ENCODE data around the gene MAPK11. TPM values are rescaled to one million over a fixed set of nuclear protein-coding genes. Genes with fewer than 3 reads are reported as not detected.
A peak's percentile ranks its signal among the peaks of the same experiment; 100 is the strongest.

The MAPK11 gene
- polyA plus RNA-seq, 3 donors from 2014 or later = 0.12 to 0.22 TPM; not detected in 1

DNA sequence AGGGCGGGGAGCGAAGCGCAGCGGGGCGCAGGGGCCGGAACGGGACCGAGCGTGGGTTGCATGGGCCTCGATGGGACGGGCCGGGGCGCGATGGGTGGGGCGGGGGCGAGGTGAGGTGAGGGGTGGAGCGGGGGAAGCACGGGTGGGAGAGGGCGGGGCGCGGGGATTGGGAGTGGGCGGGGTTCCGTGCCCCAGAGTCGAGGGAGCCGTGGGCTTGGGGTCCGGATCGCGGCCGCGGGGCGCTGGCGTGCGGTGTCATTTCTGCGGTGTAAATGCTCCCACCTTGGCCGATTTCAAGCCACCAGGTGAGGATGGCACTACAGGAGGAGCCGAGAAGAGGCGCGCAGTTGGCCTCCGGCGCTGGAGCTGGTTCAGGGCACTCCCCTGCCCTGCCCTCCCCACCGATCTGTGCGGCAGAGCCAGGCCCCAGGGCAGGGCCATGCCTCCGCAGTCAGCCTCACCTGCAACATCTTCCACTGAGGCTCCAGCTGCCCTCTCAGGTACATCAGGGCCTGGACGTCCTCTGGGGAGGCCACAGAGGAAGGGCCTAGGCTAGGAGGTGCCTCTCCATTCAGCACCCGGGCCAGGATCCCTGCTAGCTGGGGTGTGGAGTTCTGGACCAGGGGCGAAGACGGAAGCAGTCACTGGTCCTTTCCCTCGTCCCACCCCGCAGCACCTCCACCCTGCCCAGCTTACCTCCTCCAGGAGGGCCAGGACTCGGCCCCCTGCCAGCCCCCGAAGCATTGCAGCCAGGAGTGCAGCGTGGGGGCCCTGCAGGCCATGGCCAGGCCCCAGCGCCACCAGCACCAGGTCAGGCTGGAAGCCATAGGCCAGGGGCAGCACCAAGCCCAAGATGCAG lies 24.7 kb downstream of the MAPK11 start:
- Mint-ChIP-seq H3K36me3 (peaks cover 0 to 3% (median 3%) of the 10 kb centered on the region in 3 donors), H3K9me3 (no peaks in the 10 kb centered on the region), H3K4me3 (peak overlapping the region; percentile 94 to 100 (median 97)), H3K27ac (peak overlapping the region; percentile 95 to 99 (median 98)), H3K27me3 (ENCODE audit: low read depth in 3 of 3) (peaks cover 5 to 9% (median 9%) of the 10 kb centered on the region in 3 donors), H3K4me1 (peaks cover 38 to 59% of the 10 kb centered on the region in 2 donors)
- DNase-seq = no peak

DNA sequence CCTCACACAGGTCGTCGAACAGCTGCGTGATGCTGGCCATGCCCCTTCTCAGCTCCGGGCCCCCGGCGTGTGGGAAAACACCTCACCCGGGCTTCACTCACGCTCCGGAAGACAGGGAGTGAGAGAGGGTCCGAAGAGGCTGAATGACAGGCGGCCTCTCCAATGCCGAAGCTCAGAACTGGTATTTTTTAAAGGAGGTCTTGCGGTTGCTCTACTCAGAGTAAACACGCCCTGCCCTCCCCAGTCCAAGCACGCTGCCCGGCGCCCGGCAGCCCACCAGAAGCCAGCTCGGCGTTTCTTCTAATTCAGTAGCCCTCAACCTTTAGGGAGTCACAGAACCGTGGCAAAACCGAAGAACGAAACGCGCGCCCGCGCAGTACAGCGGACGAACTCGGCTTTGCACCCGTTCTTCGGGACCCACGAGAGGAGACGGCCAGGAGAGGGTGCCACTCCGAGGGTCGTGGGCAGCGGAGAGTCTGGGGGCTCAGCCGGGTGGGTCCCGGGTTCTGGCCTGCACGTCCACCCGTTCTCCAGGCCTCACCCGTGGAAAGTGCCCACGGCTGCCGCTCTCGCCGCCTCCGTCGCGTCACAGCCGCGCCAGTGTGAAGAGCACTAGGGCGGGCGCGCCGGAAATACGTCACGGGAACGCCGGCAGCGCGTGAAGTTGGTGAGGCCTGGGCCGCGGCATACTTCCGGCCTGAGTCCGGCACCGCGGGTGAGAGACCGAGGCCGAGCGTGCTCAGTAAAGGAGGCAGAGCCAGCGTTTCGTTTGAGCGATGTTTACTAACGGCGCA lies 25.6 kb downstream of the MAPK11 start, which contains the start of gene TUBGCP6:
TUBGCP6 (minus strand) TSS at position 604 of the 794 bp plus-strand sequence; CDS start at position 40, 564 bp downstream.
- Mint-ChIP-seq H3K4me1 (peaks cover 38 to 51% of the 10 kb centered on the region in 2 donors), H3K27me3 (ENCODE audit: low read depth in 3 of 3) (peaks cover 5 to 9% (median 9%) of the 10 kb centered on the region in 3 donors)

DNA sequence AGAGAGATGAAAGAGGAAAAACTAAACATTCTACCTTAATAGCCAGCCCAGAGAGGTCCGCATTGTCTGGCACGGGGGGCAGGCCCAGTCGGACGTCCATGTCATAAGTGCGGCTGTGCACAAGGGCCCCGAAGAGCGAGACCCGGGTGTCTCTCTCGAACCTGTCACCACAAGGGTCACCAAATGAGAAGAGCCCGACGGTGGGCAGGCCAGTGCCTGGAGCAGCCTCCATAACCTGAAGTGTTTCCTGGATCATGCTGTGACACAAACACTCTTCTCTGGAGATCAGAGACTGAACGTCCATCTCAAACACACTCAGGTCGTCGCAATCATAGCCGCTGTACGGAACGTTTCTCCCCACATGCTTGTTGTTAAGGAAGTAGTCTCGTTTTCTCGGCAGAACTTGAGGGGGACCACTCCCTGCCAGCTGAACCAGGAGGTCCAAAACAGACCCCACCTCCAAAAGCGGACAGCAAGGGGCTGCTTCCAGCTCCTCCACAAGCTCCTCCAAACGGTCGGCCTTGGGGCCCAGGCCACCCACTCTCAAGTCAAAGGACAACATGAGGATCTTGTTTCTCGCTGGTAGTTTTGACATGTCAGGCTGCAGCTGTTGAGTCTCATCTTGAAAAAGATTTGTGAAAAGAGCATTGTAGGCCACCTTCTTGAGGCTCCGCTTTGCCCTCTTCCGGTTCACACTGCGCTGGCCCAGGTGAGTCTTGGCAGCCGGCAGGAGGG lies 26.3 kb downstream of the MAPK11 start:
- Mint-ChIP-seq H3K36me3 (peaks cover 0 to 3% (median 3%) of the 10 kb centered on the region in 3 donors), H3K27ac (peak overlapping the region; percentile 95 to 99 (median 98))

More for the DNA sequence above, 25.6 kb downstream of the MAPK11 start, which contains the start of gene TUBGCP6:
- Mint-ChIP-seq H3K4me3 (peak within 1 kb of the TSS; percentile 94 to 100 (median 97)), H3K36me3 (peaks cover 0 to 3% (median 3%) of the 10 kb centered on the region in 3 donors), H3K9me3 (no peaks in the 10 kb centered on the region), H3K27ac (peak within 1 kb of the TSS; percentile 95 to 99 (median 98))
- peak; percentile 93 to 94 (median 93) for DNase-seq

DNA sequence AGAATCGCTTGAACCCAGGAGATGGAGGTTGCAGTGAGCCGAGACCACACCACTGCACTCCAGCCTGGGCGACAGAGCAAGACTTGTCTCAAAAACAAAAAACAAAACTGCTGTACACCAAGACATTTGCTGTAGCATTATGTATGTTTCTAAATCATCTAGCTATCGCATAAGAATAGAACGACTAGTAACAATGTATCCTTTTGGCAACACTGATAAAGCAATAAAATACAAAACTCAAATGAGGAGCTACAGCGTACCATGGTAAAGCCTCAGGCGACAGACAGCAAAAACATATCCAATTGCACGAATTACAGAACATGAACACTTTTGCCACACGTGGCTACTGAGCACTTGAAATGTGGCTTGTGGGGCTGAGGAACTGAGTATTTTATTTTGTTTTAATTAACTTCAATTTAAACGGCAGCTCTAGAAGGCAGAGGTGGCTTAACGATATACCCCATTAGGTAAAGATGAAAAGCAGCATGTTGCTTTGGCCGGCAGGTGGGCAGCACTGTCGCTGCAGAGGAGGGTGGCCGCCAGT lies 27.7 kb downstream of the MAPK11 start:
- no peak for DNase-seq
- H3K9me3 Mint-ChIP-seq = no peaks in the 10 kb centered on the region
- H3K4me1 Mint-ChIP-seq = peaks cover 38 to 47% of the 10 kb centered on the region in 2 donors
- H3K4me3 Mint-ChIP-seq = peak overlapping the region; percentile 94 to 100 (median 97)
- H3K36me3 Mint-ChIP-seq = peaks cover 3 to 7% (median 4%) of the 10 kb centered on the region in 3 donors
- H3K27me3 Mint-ChIP-seq (ENCODE audit: low read depth in 3 of 3) = peaks cover 2 to 10% (median 8%) of the 10 kb centered on the region in 3 donors
- H3K27ac Mint-ChIP-seq = peak overlapping the region in 5 of 6 donors; percentile 30 to 87 (median 79)

More for the DNA sequence above, 26.3 kb downstream of the MAPK11 start:
- Mint-ChIP-seq H3K9me3 (no peaks in the 10 kb centered on the region), H3K27me3 (ENCODE audit: low read depth in 3 of 3) (peaks cover 5 to 11% (median 9%) of the 10 kb centered on the region in 3 donors), H3K4me3 (peak overlapping the region; percentile 94 to 100 (median 97)), H3K4me1 (peaks cover 38 to 51% of the 10 kb centered on the region in 2 donors)
- DNase-seq = no peak

DNA sequence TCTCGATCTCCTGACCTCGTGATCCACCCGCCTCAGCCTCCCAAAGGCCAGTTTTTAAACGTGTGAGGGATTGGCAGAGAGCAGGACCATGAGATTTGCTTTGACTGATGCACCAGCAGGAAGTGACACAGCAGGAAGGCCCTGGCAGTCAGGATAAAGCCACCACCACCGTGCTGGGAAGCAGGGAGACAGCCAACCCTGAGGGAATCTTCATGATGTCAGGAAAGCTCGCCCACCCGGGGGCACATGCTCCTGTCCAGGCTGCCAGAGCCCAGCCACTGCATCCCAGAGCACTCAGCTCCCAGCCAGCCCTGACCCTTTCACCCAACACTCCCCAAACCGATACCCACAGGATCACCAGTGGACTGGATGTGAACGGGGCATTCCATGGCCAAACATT lies 31.4 kb downstream of the MAPK11 start:
- Mint-ChIP-seq H3K9me3 (no peaks in the 10 kb centered on the region), H3K4me3 (no peak overlapping the region), H3K27me3 (ENCODE audit: low read depth in 3 of 3) (peaks cover 0 to 10% (median 0%) of the 10 kb centered on the region in 3 donors), H3K36me3 (peaks cover 4% of the 10 kb centered on the region in 3 donors), H3K27ac (no peak overlapping the region), H3K4me1 (peaks cover 45 to 53% of the 10 kb centered on the region in 2 donors)
- DNase-seq = no peak

DNA sequence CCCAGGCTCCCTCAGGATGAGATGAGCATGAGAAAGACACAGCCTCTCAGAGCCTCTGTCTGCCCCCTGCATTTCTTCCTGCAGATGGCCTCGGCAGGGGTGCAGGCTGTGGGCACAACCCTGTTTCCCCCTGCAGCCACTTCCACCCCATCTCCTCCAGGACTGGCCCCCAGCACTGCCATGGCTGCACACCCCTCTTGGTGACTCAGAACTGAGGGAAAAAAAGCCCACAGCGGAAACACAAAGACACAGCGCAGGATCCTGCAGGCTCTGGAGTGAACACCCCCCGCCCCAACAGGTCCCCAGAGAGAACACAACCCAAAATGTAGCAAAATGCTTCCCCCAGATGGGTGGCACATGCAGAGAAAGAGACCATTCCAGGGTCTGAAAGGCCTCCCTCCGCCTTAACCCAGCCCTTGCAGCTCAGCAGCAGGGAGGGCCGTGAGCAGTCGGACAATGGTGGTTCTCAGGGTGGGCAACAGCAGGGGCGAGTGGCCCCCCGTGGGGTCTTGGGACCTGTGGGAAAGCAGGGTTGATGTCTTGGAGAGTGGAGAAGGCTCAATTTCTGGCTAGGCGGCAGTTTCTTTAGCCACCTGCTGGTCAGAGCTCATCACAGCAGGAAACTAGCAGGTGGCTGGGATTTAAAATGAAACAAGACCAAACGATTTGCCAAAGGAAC lies 33.3 kb downstream of the MAPK11 start:
- Mint-ChIP-seq H3K27ac (peak overlapping the region in 1 of 6 donors; percentile 45), H3K27me3 (ENCODE audit: low read depth in 3 of 3) (peaks cover 0 to 10% (median 0%) of the 10 kb centered on the region in 3 donors)

DNA sequence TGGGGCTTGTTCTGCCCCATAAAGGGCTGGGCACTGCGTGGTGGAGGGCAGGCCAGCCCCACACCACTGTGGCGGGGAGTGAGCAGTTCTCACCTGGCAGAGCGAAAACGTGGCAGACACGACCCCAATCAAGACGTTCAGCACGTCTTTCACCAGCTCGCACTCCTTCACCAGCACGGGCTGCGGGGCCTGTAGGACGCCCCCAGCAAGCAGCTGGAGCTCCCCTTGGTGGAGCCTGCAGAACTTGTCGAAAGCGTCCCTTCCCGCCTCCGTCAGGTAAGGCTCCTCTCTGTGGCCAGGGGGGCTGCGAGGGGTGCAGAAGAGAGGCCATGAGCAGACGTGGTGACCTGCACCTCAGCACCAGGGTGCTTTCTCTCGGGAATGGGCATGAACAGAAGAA lies 37.0 kb downstream of the MAPK11 start:
- no peak overlapping the region for H3K4me3 Mint-ChIP-seq
- H3K4me1 Mint-ChIP-seq = peaks cover 20 to 30% of the 10 kb centered on the region in 2 donors
- DNase-seq = no peak
- no peaks in the 10 kb centered on the region for H3K9me3 Mint-ChIP-seq
- no peak overlapping the region for H3K27ac Mint-ChIP-seq
- H3K27me3 Mint-ChIP-seq (ENCODE audit: low read depth in 3 of 3) = peaks cover 0 to 8% (median 0%) of the 10 kb centered on the region in 3 donors
- peaks cover 4 to 16% (median 14%) of the 10 kb centered on the region in 3 donors for H3K36me3 Mint-ChIP-seq

More for the DNA sequence above, 33.3 kb downstream of the MAPK11 start:
- Mint-ChIP-seq H3K9me3 (no peaks in the 10 kb centered on the region), H3K4me3 (peak overlapping the region in 1 of 5 donors; percentile 30), H3K36me3 (peaks cover 4% of the 10 kb centered on the region in 3 donors), H3K4me1 (peaks cover 27 to 42% of the 10 kb centered on the region in 2 donors)
- DNase-seq = no peak

DNA sequence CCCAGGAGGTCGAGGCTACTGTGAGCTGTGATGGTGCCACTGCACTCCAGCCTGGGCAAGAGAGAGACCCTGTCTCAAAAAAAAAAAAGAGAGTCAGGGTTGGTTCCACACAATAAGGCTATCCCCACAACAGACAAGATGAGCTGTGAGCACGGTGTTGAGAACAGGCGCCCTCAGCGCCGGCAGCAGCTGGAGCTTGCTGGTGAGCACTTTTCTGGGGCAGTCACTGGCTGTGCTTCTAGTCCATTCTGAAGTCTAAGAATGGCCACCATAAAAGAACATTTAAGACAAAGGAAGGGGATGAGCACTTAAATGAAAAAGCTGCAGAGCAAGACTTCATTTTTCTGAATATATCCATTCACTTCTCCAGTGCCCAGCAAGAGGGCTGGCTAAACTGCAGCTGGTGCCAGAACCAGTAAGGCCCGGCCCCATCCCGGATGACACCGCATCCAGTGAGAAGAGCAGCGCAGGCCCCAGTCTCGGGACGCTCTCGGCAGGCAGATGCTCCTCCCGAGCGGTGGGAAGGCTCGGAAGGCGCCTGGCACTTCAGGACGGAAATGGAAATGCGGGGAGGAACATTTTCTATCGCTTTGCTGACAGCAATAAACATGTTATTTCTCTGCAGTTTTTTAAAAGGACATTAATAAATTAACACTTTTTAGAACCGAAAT lies 37.6 kb downstream of the MAPK11 start:
- Mint-ChIP-seq H3K27me3 (ENCODE audit: low read depth in 3 of 3) (peaks cover 0 to 8% (median 0%) of the 10 kb centered on the region in 3 donors), H3K9me3 (no peaks in the 10 kb centered on the region), H3K4me3 (no peak overlapping the region), H3K27ac (no peak overlapping the region), H3K4me1 (peaks cover 20 to 30% of the 10 kb centered on the region in 2 donors), H3K36me3 (peaks cover 0 to 16% (median 11%) of the 10 kb centered on the region in 3 donors)
- DNase-seq = no peak

DNA sequence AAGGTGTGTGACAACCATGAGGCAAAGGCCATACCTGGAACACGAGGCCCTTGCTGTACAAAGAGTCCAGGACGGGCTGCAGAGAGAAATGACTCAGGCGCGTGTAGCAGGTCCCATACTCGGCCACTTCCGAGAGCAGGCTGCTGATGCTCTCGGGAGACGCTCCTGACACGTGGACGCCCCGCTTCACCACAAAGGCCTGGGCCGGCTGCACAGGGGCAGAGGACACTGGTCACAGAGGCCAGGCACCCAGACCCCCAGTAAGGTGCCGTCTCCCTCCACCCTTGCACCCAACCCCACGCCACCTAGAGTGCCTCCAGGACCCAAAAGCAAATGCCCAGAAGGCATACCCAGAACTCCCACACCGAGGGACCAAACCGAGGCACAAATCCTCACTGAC lies 40.8 kb downstream of the MAPK11 start:
- Mint-ChIP-seq H3K27me3 (ENCODE audit: low read depth in 3 of 3) (peaks cover 0 to 6% (median 0%) of the 10 kb centered on the region in 3 donors), H3K27ac (peak overlapping the region in 1 of 6 donors; percentile 6), H3K36me3 (peaks cover 0 to 12% (median 12%) of the 10 kb centered on the region in 3 donors), H3K4me1 (peaks cover 5 to 9% of the 10 kb centered on the region in 2 donors), H3K9me3 (no peaks in the 10 kb centered on the region), H3K4me3 (no peak overlapping the region)
- DNase-seq = no peak

DNA sequence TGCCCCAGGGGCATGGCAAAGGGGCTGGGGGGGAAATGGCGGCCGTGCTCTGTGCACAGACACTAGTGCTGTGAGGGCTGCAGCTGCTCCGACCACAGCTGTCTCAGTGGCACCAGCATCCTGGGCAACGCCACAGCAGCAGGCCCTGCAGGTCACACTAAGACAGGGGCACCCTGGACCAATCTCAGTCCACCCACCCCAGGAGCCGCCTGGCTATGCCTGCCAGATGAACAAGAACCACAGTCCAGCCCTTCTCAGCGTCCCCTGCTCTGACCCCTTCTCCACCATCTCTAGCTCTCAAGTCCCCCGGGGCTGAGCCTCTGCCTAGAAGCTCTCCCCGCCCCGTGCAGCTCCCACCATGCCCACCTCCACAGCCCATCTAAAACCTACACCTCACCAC lies 41.8 kb downstream of the MAPK11 start:
- peaks cover 0 to 2% of the 10 kb centered on the region in 2 donors for H3K4me1 Mint-ChIP-seq
- H3K4me3 Mint-ChIP-seq = no peak overlapping the region
- H3K27me3 Mint-ChIP-seq (ENCODE audit: low read depth in 3 of 3) = peaks cover 0 to 8% (median 0%) of the 10 kb centered on the region in 3 donors
- DNase-seq = no peak
- H3K36me3 Mint-ChIP-seq = peaks cover 0 to 20% (median 12%) of the 10 kb centered on the region in 3 donors
- H3K9me3 Mint-ChIP-seq = no peaks in the 10 kb centered on the region
- no peak overlapping the region for H3K27ac Mint-ChIP-seq

DNA sequence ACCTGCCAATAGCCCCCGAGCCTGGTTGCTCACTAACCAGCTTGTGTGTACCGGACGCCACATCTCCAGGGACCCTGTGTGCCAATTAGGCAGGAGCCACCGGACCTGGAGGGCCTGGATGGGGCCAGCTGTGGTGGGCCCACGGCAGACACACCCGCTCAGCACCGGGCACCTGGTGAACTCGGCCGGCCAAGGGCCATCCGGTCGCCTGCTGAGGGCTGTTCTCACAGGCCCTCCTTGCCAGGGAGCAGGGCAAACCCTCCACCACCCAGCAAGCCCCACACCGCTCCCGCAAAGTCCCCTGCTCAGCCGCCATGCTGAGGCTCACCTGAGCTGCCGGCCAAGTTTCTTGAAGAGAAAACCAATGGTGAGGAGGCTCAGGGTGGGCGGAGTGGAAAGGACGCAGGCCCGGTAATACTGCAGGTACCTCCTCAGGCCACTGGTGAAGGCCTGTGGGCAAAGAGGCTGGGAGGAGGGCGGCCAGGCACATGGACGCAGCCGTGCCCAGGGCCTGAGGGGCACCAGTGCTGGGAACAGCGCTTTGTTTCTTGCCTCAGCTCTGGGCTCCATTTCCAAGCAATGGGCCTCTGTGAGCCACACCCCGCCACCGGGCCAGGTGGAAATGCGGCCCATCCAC lies 42.5 kb downstream of the MAPK11 start:
- Mint-ChIP-seq H3K27ac (no peak overlapping the region), H3K36me3 (peaks cover 0 to 23% (median 12%) of the 10 kb centered on the region in 3 donors), H3K9me3 (no peaks in the 10 kb centered on the region), H3K4me1 (peaks cover 0 to 2% of the 10 kb centered on the region in 2 donors), H3K27me3 (ENCODE audit: low read depth in 3 of 3) (peaks cover 0 to 7% (median 0%) of the 10 kb centered on the region in 3 donors), H3K4me3 (no peak overlapping the region)
- DNase-seq = no peak
